ENCODE measurements around the gene UROS. TPM values are rescaled to one million over a fixed set of nuclear protein-coding genes. Genes with fewer than 3 reads are reported as not detected.

The UROS gene
- total and polyA plus RNA-seq, 2 of the 4 experiments (the other 2 are of a cell fraction) = 48.7 to 56.5 TPM

GRCh38 chr10:125817337-125817946, 5.6 kb downstream of the UROS start:
- Histone ChIP-seq H3K4me3 (ENCODE audit: insufficient read depth, low read depth, low read length) (no peak overlapping the region), H3K36me3 (ENCODE audit: control insufficient read depth, insufficient read depth, low read length) (peaks cover 21% of the 10 kb centered on the region), H3K27me3 (ENCODE audit: control insufficient read depth, insufficient read depth, low read length) (no peaks in the 10 kb centered on the region), H2AK5ac (ENCODE audit: low read depth, low read length) (no peak overlapping the region), H3K79me1 (ENCODE audit: low read depth in 1 of 2, low read length in 2 of 2) (peaks cover 16 to 23% of the 10 kb centered on the region in 2 experiments), H2BK5ac (ENCODE audit: low read depth, low read length, poor library complexity, severe bottlenecking) (no peak overlapping the region), H3K27ac (ENCODE audit: insufficient read depth, low read length) (no peak overlapping the region), H3K9ac (ENCODE audit: low read depth, low read length) (no peak overlapping the region), H3K4me2 (ENCODE audit: low read depth, low read length) (no peak overlapping the region), H2BK120ac (ENCODE audit: low read depth, low read length) (no peak overlapping the region), H4K8ac (ENCODE audit: low read depth in 2 of 2, low read length in 2 of 2) (no peak overlapping the region), H4K5ac (ENCODE audit: low read depth, low read length) (no peak overlapping the region), H3K9me3 (ENCODE audit: control insufficient read depth, insufficient read depth, low read length) (no peaks in the 10 kb centered on the region), H3K4me1 (ENCODE audit: control insufficient read depth, insufficient read depth, low read length) (peaks cover 3% of the 10 kb centered on the region; the same call in 1 of the 2 replicates), H3K23ac (ENCODE audit: low read depth, low read length) (no peak overlapping the region), H3K9me1 (ENCODE audit: insufficient read depth, low read length) (no peaks in the 10 kb centered on the region), H3K56ac (ENCODE audit: extremely low read depth, insufficient read depth, low read length) (no peak overlapping the region), H2BK20ac (ENCODE audit: low read depth, low read length) (no peak overlapping the region), H3K18ac (ENCODE audit: low read depth, low read length) (no peak overlapping the region), H2BK15ac (ENCODE audit: low read depth, low read length) (no peak overlapping the region), H2AK9ac (replicated peaks; ENCODE audit: low read depth, low read length, poor library complexity) (no peak overlapping the region), H2AFZ (replicated peaks; ENCODE audit: low read length, poor library complexity) (no peak overlapping the region), H4K91ac (ENCODE audit: insufficient read depth, low read depth, low read length) (no peak overlapping the region), H3K14ac (replicated peaks; ENCODE audit: low read depth, low read length) (no peak overlapping the region), H3K4ac (ENCODE audit: low read depth, low read length) (no peak overlapping the region), H4K20me1 (ENCODE audit: insufficient read depth, low read length) (no peaks in the 10 kb centered on the region)
- TF ChIP-seq CTCF (conservative IDR thresholded peaks at IDR 0.05; ENCODE audit: low read depth, low read length) (no peak), SMC3 (IDR thresholded peaks at IDR 0.05; ENCODE audit: low read depth, low read length) (no peak), ELK1 (IDR thresholded peaks at IDR 0.05; ENCODE audit: borderline replicate concordance, low read depth, low read length) (no peak), RFX5 (IDR thresholded peaks at IDR 0.05; ENCODE audit: low read depth, low read length) (no peak), CEBPB (IDR thresholded peaks at IDR 0.05; ENCODE audit: low read depth, low read length) (no peak), POLR2A (IDR thresholded peaks at IDR 0.05; ENCODE audit: low read depth, low read length) (no peak), CHD1 (IDR thresholded peaks at IDR 0.05; ENCODE audit: low read depth, low read length) (no peak), MAFK (IDR thresholded peaks at IDR 0.05; ENCODE audit: low read depth, low read length) (no peak), RCOR1 (IDR thresholded peaks at IDR 0.05; ENCODE audit: insufficient replicate concordance, low read length) (no peak), MXI1 (IDR thresholded peaks at IDR 0.05; ENCODE audit: borderline replicate concordance, low read depth, low read length) (no peak), NFE2L2 (IDR thresholded peaks at IDR 0.05; ENCODE audit: low read depth, low read length) (no peak), BHLHE40 (IDR thresholded peaks at IDR 0.05; ENCODE audit: low read depth, low read length) (no peak), USF2 (IDR thresholded peaks at IDR 0.05; ENCODE audit: low read depth, low read length) (no peak), FOS (IDR thresholded peaks at IDR 0.05; ENCODE audit: low read depth, low read length) (no peak), RAD21 (IDR thresholded peaks at IDR 0.05; ENCODE audit: low read length) (no peak), MAZ (IDR thresholded peaks at IDR 0.05; ENCODE audit: borderline replicate concordance, low read depth, low read length) (no peak)
- ChIA-PET CTCF (no interaction called here), POLR2A (ENCODE audit: unreplicated experiment) (no interaction called here)
- intact Hi-C loops (cut with micrococcal nuclease) = no loop called here
- ATAC-seq (ENCODE audit: low read depth) (no peak), DNase-seq (no peak)
- dilution Hi-C loops (cut with HindIII; ENCODE audit: low sequenced_read_pairs, unreplicated experiment) = no loop called here
- WGBS, 2 experiments (ENCODE audit: extremely low coverage in 2 of 2, insufficient read length in 1 of 2) = no CpG with 5 or more reads among the region's 6 CpGs
- in situ Hi-C loops (cut with MboI; ENCODE audit: low sequenced_read_pairs) = no loop called here
- BruUV-seq (replicated peaks) = no TSS peak

All from IMR-90 (cell line).